SU-DHL-6 (cell line): ENCODE measurements around the gene GPC3.

Source experiments
- H2AFZ ChIP-seq: fragments of 200-600 bp; sonication (generic); 2 replicates; pipeline ENCODE4 v1.6.1; 2014; ENCODE audit warnings: low read depth, mild to moderate bottlenecking, moderate library complexity, mixed read lengths, antibody characterized with exemption, low read length; ENCODE audit not compliant: severe bottlenecking
- H3F3A ChIP-seq: fragments of 200-600 bp; shearing (Covaris generic); 2 replicates; pipeline ENCODE4 v1.6.0; 2016; ENCODE audit warnings: antibody characterized with exemption, mild to moderate bottlenecking; ENCODE audit not compliant: insufficient read depth
- H3K27ac ChIP-seq: fragments of 200-600 bp; sonication (generic); 2 replicates; pipeline ENCODE4 v1.5.1; 2016; ENCODE audit warnings: low read depth, mild to moderate bottlenecking, low read length, moderate library complexity, mixed read lengths
- H3K27me3 ChIP-seq: fragments of 200-600 bp; sonication (generic), shearing (Covaris generic); 2 replicates; pipeline ENCODE4 v1.6.0; 2014; ENCODE audit warnings: mild to moderate bottlenecking, low read length
- H3K36me3 ChIP-seq: fragments of 200-600 bp; sonication (generic); 2 replicates; pipeline ENCODE4 v1.6.1; 2014; ENCODE audit warnings: mild to moderate bottlenecking, low read length, mixed read lengths
- H3K4me2 ChIP-seq: fragments of 300-600, 200-600 bp; shearing (Covaris generic), sonication (generic); 2 replicates; pipeline ENCODE4 v1.6.0; 2014; ENCODE audit warnings: low read length, low read depth, mild to moderate bottlenecking; ENCODE audit not compliant: poor library complexity, severe bottlenecking
- H3K4me3 ChIP-seq: fragments of 200-600 bp; sonication (generic); 2 replicates; pipeline ENCODE4 v1.5.1; 2014; ENCODE audit warnings: antibody characterized with exemption, low read length, mild to moderate bottlenecking, mixed read lengths; ENCODE audit not compliant: insufficient read depth, poor library complexity, severe bottlenecking
- H3K79me2 ChIP-seq: fragments of 200-600 bp; sonication (generic); 2 replicates; pipeline ENCODE4 v1.6.1; 2014; ENCODE audit warnings: mild to moderate bottlenecking, low read length, moderate library complexity; ENCODE audit not compliant: insufficient read depth
- H3K9ac ChIP-seq: fragments of 200-600 bp; sonication (generic); 2 replicates; pipeline ENCODE4 v1.7.0; 2014; ENCODE audit warnings: mild to moderate bottlenecking, low read length
- H3K9me2 ChIP-seq: fragments of 200-600 bp; sonication (generic); replicated peaks from 2 replicates; pipeline ENCODE4 v1.6.1; 2014; ENCODE audit warnings: low read length; ENCODE audit not compliant: insufficient read depth
- H3K9me3 ChIP-seq: fragments of 200-600 bp; sonication (generic); 2 replicates; pipeline ENCODE4 v1.6.1; 2014; ENCODE audit warnings: low read length, mixed read lengths; ENCODE audit not compliant: insufficient read depth
- H4K20me1 ChIP-seq: fragments of 200-600 bp; sonication (generic); 2 replicates; pipeline ENCODE4 v1.6.1; 2014; ENCODE audit warnings: low read depth, mild to moderate bottlenecking, antibody characterized with exemption, low read length, moderate library complexity, mixed read lengths
- EZH2phosphoT487 ChIP-seq: fragments of 200-600 bp; sonication (generic), shearing (Covaris generic); conservative IDR thresholded peaks from 2 replicates; pipeline ENCODE4 v1.6.1; 2018; ENCODE audit warnings: mild to moderate bottlenecking, antibody characterized with exemption, low read length, moderate library complexity, mixed read lengths
- TF ChIP-seq, protein P1 (sequence below): fragments of 200-600 bp; sonication (generic); IDR thresholded peaks from one replicate; pipeline ENCODE4 v1.5.1; 2017; ENCODE audit warnings: antibody characterized with exemption, mild to moderate bottlenecking, low read length, moderate library complexity; ENCODE audit not compliant: insufficient read depth, poor library complexity, severe bottlenecking

GPC3 gene

DNA sequence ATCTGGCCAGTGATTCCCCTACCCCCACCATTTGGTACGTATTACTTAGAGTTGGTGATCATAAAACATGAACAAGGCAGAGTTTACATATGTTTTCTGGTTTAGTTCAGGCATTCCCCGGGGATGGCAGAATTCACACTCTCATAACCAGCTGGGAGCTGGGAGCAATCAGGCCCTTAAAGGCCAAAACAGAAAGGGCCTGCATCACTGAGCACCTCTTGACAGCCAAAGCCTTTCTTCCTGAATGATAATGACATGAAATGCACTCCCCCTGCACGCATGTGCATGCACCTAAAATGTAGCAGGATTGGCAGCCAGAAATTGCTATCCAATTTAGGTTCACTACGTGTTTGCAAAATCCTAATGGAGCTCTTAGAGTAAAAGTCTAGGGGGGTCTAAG lies 235.4 kb downstream of the GPC3 start:
- H3K9me2 ChIP-seq = no peaks in the 10 kb centered on the region
- H4K20me1 ChIP-seq = no peaks in the 10 kb centered on the region
- H3K36me3 ChIP-seq = no peaks in the 10 kb centered on the region
- H3K4me2 ChIP-seq = no peak overlapping the region
- no peak overlapping the region for H2AFZ ChIP-seq
- TF ChIP-seq EZH2phosphoT487 = no peak
- TF ChIP-seq, protein P1, sequence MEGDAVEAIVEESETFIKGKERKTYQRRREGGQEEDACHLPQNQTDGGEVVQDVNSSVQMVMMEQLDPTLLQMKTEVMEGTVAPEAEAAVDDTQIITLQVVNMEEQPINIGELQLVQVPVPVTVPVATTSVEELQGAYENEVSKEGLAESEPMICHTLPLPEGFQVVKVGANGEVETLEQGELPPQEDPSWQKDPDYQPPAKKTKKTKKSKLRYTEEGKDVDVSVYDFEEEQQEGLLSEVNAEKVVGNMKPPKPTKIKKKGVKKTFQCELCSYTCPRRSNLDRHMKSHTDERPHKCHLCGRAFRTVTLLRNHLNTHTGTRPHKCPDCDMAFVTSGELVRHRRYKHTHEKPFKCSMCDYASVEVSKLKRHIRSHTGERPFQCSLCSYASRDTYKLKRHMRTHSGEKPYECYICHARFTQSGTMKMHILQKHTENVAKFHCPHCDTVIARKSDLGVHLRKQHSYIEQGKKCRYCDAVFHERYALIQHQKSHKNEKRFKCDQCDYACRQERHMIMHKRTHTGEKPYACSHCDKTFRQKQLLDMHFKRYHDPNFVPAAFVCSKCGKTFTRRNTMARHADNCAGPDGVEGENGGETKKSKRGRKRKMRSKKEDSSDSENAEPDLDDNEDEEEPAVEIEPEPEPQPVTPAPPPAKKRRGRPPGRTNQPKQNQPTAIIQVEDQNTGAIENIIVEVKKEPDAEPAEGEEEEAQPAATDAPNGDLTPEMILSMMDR = no peak
- no peaks in the 10 kb centered on the region for H3K27me3 ChIP-seq
- no peak overlapping the region for H3K9ac ChIP-seq
- no peaks in the 10 kb centered on the region for H3F3A ChIP-seq
- H3K27ac ChIP-seq = no peak overlapping the region
- no peaks in the 10 kb centered on the region for H3K79me2 ChIP-seq
- H3K4me3 ChIP-seq = no peak overlapping the region
- H3K9me3 ChIP-seq = no peaks in the 10 kb centered on the region

DNA sequence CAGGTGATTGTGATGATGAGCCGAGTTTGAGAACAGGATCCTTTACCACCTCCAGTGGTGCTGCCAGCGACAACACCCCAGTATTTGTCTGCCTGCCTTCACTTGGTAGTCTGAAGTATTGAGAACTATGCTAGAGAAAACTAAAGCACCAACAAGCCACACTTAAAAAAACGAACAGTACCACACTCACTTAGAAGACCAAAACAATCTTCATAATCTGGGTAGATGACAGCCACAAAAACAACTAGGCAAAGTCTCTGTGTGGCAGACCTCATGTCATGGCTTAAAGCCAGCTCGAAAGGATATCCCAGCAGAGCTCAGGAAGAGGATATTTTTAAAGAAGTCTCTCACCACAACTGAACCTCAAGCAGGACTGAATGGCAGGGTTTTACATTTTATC lies 236.0 kb downstream of the GPC3 start:
- H3K27ac ChIP-seq = no peak overlapping the region
- no peaks in the 10 kb centered on the region for H3K9me2 ChIP-seq
- no peaks in the 10 kb centered on the region for H4K20me1 ChIP-seq
- no peak for TF ChIP-seq EZH2phosphoT487
- no peaks in the 10 kb centered on the region for H3F3A ChIP-seq
- no peak overlapping the region for H2AFZ ChIP-seq
- no peaks in the 10 kb centered on the region for H3K9me3 ChIP-seq
- no peak overlapping the region for H3K4me3 ChIP-seq
- no peaks in the 10 kb centered on the region for H3K79me2 ChIP-seq
- H3K9ac ChIP-seq = no peak overlapping the region
- H3K36me3 ChIP-seq = no peaks in the 10 kb centered on the region
- H3K4me2 ChIP-seq = no peak overlapping the region
- no peaks in the 10 kb centered on the region for H3K27me3 ChIP-seq

DNA sequence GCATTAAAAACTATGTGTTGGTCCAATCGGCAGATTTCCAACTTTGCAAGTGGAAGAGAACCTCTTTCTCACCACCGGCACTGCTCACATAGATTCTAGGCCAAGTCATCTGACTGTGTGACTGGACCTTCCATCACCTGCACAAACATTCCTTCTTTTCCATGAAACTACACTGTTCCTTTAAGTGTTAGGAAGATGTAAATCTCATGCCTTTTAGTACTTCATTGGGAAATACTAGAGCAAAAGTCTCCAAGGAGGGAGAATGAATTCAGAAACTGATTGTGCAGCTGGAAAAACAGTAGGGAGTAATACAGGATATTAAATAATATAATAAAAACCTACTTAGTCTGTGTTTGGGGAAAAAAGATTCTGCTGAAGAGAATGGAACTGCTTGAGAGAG lies 238.2 kb downstream of the GPC3 start:
- no peaks in the 10 kb centered on the region for H3K9me2 ChIP-seq
- H3K9ac ChIP-seq = no peak overlapping the region
- H3K4me3 ChIP-seq = no peak overlapping the region
- no peaks in the 10 kb centered on the region for H3F3A ChIP-seq
- H3K9me3 ChIP-seq = no peaks in the 10 kb centered on the region
- TF ChIP-seq EZH2phosphoT487 = no peak
- TF ChIP-seq, protein P1 = no peak
- H4K20me1 ChIP-seq = no peaks in the 10 kb centered on the region
- H3K27me3 ChIP-seq = no peaks in the 10 kb centered on the region
- H3K4me2 ChIP-seq = no peak overlapping the region
- H2AFZ ChIP-seq = no peak overlapping the region
- H3K36me3 ChIP-seq = no peaks in the 10 kb centered on the region
- H3K27ac ChIP-seq = no peak overlapping the region
- no peaks in the 10 kb centered on the region for H3K79me2 ChIP-seq

DNA sequence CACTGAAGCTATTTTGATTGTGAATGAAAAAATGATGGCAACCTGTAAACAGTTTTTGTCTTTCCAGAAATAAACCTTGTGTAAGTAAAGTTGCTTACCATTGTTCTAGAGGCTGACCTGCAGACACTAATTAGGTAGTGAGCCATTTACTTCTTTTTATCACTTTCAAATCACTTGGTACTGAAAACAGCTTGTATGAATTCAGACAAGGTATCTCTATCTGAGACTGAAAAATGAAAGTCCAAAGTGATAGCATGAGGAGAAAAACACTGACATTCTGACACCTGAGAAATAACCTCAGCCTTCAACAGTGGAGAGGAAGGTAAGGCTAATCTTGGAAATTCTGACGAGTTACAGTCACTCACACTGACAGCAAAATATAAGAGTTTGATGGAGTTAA lies 238.8 kb downstream of the GPC3 start:
- H3K9me3 ChIP-seq = no peaks in the 10 kb centered on the region
- no peak overlapping the region for H3K9ac ChIP-seq
- no peaks in the 10 kb centered on the region for H3K9me2 ChIP-seq
- H4K20me1 ChIP-seq = no peaks in the 10 kb centered on the region
- no peak overlapping the region for H3K4me2 ChIP-seq
- H3K79me2 ChIP-seq = no peaks in the 10 kb centered on the region
- no peak overlapping the region for H3K27ac ChIP-seq
- H2AFZ ChIP-seq = no peak overlapping the region
- no peaks in the 10 kb centered on the region for H3K36me3 ChIP-seq
- H3K4me3 ChIP-seq = no peak overlapping the region
- H3K27me3 ChIP-seq = no peaks in the 10 kb centered on the region
- TF ChIP-seq EZH2phosphoT487 = no peak
- TF ChIP-seq, protein P1 = no peak
- H3F3A ChIP-seq = no peaks in the 10 kb centered on the region
